AG09309 (cell line): Measurements from ENCODE around the gene BMP3.
A peak's percentile ranks its signal among the peaks of the same experiment; 100 is the strongest.

Experiments used
- DNase-seq: peaks from one replicate; pipeline ENCODE4 v3.0.0-alpha.2; 2010; ENCODE audit warnings: low read depth
- H3K4me3 ChIP-seq: 2 replicates; pipeline ENCODE4 v1.5.1; 2011; ENCODE audit warnings: mild to moderate bottlenecking, low read depth, low read length, moderate library complexity; ENCODE audit not compliant: control insufficient read depth
- TF ChIP-seq, protein P1 (sequence below): IDR thresholded peaks from 2 replicates; pipeline ENCODE4 v1.5.1; 2011; ENCODE audit warnings: mild to moderate bottlenecking, low read depth, low read length, inconsistent platforms; ENCODE audit not compliant: insufficient read depth, control insufficient read depth; ENCODE audit errors: missing control alignments

BMP3 gene

DNA sequence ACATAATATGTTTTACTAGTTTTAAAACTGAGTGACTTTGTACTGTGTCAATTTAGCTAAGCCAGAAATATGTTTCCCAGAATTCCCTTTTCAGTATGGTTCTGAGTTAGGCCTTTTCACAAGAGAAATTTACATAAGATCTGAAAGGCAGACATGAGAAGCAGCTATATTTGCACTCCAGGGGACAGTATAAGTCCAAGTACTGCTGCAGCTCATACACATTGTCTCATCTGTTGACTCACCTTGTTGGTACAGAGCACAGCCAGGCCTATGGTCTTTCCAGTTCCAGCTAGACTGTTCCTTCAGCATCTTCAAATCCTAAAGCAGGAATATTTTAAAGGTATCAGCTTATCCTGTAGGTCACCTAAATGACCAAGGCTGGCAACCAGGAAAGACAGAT lies 53.5 kb downstream of the BMP3 start:
- TF ChIP-seq, protein P1, sequence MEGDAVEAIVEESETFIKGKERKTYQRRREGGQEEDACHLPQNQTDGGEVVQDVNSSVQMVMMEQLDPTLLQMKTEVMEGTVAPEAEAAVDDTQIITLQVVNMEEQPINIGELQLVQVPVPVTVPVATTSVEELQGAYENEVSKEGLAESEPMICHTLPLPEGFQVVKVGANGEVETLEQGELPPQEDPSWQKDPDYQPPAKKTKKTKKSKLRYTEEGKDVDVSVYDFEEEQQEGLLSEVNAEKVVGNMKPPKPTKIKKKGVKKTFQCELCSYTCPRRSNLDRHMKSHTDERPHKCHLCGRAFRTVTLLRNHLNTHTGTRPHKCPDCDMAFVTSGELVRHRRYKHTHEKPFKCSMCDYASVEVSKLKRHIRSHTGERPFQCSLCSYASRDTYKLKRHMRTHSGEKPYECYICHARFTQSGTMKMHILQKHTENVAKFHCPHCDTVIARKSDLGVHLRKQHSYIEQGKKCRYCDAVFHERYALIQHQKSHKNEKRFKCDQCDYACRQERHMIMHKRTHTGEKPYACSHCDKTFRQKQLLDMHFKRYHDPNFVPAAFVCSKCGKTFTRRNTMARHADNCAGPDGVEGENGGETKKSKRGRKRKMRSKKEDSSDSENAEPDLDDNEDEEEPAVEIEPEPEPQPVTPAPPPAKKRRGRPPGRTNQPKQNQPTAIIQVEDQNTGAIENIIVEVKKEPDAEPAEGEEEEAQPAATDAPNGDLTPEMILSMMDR: peak; percentile 72
- DNase-seq: peak; percentile 57
- H3K4me3 ChIP-seq: no peak overlapping the region

DNA sequence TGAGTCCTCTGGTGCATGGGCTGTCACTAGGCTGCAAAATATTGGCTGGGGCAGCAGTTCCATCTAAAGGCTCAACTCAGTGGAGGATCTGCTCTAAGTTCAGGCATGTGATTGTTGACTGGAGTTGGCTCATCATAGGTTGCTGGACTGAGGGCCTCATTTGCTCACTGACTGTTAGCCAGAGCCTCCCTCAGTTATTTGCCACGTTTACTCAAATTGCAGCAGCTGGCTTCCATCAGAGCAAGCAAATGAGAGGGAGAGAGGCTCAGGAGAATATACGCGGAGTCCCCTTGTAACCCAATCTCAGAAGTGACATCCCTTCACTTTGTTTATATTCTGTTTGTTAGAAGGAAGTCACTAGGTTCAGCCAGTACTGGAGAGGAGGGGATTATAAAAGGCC lies 54.1 kb downstream of the BMP3 start:
- TF ChIP-seq, protein P1: no peak
- no peak overlapping the region for H3K4me3 ChIP-seq
- no peak for DNase-seq

DNA sequence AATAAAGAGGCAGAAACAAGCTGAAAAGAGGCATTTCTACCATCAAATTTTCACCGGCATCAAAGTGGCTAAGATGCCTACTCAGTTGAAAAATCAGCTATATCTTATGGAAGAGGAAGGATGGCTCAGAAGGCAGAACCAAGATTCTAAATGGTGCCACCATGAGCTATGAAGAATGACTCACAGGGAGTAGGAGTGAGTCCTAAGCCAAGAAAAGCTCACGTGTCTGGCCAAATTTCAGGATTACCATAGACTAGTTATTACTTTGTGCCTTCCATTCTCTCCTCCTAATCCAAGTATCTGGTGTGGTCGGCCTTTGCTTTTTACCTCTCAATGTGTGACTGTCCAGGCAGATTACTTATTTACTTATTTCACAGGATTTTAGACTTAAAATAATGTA lies 54.8 kb downstream of the BMP3 start:
- no peak overlapping the region for H3K4me3 ChIP-seq
- no peak for DNase-seq
- TF ChIP-seq, protein P1: no peak

DNA sequence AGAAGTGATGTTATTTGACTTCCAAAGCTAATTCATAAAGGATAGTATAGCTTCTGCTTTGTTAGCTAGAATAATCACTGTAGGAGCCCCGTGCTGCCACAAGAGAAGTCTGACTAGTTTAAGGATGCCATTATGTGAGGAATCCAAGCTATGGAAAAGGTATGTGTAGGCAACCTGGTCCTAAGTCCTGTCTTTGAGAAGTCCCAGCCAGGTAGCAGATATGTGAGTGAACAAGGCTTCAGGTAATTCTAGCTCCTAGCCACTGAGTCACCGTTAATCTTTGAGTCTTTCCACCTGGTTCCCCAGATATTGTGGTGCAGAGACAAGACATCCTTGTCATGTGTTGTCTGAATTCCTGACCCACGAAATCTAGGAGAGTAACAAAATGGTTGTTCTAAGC lies 55.5 kb downstream of the BMP3 start:
- H3K4me3 ChIP-seq: no peak overlapping the region
- TF ChIP-seq, protein P1: no peak
- no peak for DNase-seq

DNA sequence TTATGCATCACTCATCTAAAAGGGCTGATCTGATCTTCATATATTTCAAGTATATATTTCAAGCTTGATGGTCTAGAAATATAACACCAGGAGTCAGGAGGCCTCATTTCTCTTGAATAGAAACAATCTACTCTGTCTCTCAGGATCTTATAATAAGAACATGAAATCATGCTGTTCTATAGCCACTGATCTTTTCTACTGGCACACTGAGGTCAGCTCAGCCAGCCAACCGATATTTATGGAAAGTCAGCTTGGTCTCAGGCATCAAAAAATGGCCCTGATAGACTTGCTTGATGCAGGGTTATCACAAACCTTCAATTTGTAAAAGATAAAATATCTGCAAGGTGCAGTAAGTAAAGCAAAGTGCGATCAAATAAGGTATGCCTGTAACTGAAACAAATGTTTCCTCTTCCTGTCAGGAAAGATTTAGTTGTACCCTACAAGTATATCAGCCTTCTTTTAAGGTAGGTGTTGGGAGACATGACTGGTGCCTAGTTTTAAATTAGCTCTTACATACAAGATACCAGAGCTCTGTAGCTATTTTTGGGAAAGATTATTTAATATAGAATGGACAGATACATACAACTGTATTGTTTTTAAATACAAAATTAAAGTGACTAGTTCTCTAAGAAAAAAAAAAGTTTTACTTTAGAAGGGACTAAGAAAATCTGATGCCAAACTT lies 63.4 kb downstream of the BMP3 start:
- no peak overlapping the region for H3K4me3 ChIP-seq
- TF ChIP-seq, protein P1: no peak
- no peak for DNase-seq

DNA sequence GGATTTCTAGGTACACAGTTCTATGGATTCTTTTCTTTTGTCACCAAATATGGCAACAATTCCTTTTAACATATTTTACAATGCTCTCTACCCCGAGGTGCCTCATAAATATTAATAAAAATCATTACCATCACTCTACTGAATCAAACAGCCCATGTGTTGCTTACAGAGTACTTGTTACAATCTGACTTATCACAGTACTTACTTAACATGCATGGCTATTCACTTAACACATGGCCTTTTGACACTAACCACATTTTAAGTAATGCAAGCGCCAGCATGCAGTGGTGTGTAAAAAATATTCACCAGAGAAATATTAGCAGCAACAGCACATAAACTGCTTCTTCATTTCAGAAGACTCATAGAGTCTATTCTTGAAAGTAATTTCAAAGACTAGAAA lies 64.9 kb downstream of the BMP3 start:
- no peak overlapping the region for H3K4me3 ChIP-seq
- DNase-seq: no peak
- TF ChIP-seq, protein P1: no peak
